ENCODE measurements around the gene ASTN2.

The ASTN2 gene

GRCh38 chr9:117278020-117278419 is 136.8 kb downstream of the ASTN2 start:
- no peak for TF ChIP-seq CTCF (IDR thresholded peaks at IDR 0.05; ENCODE audit: extremely low read depth, insufficient read depth, missing control alignments)
- in situ Hi-C loops (cut with MboI; ENCODE audit: low pct_unique_long_range_greater_than_20kb, low sequenced_read_pairs, unreplicated experiment), result no loop called here
- no peak for DNase-seq (ENCODE audit: low spot score)

DNA sequence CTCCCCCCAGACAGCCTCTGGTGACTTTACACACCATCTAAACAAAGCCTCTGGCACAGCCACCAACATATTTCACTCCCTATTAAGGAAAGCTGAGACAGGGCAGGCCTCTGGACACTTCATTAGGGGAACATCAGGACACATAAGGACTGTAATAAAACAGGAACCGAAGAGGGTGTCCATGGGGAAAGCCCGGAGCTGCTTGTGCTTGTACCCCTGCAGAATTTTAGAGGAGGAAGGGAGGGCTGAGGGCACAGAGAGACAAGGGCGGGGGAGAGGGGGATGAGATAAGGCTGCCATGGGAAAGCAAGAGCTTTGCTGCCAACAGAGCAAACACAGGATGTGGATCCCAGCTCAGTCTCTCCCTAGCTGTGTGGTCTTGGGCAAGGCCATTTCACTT is 138.4 kb downstream of the ASTN2 start:
- in situ Hi-C loops (cut with MboI; ENCODE audit: low pct_unique_long_range_greater_than_20kb, low sequenced_read_pairs, unreplicated experiment), result no loop called here
- DNase-seq (ENCODE audit: low spot score), result no peak
- TF ChIP-seq CTCF (IDR thresholded peaks at IDR 0.05; ENCODE audit: extremely low read depth, insufficient read depth, missing control alignments), result no peak

- no peak for DNase-seq (ENCODE audit: low spot score)
- in situ Hi-C loops (cut with MboI; ENCODE audit: low pct_unique_long_range_greater_than_20kb, low sequenced_read_pairs, unreplicated experiment), result no loop called here
- TF ChIP-seq CTCF (IDR thresholded peaks at IDR 0.05; ENCODE audit: extremely low read depth, insufficient read depth, missing control alignments), result no peak
These were observed 141.2 kb downstream of the ASTN2 start for GRCh38 chr9:117273612-117274011.

DNA sequence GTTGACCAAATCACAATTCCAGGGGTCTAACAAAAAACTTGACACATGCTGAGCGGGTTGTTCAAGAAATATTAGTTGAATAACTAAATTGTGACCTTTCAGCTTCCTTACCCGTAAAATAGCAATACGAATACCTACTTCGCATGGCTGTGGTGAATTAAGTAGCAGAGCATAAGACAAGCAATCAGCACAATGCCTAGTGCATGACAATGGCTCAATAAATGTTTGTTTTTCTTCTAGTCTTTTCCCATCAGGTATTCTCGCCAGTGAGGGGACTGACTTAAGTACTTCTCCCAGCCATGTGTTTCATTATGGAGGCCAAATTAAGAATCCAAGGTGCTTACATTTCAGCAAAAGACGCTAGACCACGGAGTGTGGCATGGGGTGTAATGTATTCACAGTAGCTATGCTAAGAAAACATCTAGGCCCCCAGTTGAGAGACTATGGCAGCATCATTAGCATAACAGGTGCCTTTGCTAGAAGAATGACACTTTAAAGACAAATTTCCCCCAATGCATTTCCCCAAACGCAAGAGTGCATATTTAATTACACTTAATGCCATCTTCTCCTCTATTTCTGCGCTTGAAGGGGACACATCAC is 145.9 kb downstream of the ASTN2 start:
- in situ Hi-C loops (cut with MboI; ENCODE audit: low pct_unique_long_range_greater_than_20kb, low sequenced_read_pairs, unreplicated experiment), result no loop called here
- no peak for TF ChIP-seq CTCF (IDR thresholded peaks at IDR 0.05; ENCODE audit: extremely low read depth, insufficient read depth, missing control alignments)
- DNase-seq (ENCODE audit: low spot score), result no peak

DNA sequence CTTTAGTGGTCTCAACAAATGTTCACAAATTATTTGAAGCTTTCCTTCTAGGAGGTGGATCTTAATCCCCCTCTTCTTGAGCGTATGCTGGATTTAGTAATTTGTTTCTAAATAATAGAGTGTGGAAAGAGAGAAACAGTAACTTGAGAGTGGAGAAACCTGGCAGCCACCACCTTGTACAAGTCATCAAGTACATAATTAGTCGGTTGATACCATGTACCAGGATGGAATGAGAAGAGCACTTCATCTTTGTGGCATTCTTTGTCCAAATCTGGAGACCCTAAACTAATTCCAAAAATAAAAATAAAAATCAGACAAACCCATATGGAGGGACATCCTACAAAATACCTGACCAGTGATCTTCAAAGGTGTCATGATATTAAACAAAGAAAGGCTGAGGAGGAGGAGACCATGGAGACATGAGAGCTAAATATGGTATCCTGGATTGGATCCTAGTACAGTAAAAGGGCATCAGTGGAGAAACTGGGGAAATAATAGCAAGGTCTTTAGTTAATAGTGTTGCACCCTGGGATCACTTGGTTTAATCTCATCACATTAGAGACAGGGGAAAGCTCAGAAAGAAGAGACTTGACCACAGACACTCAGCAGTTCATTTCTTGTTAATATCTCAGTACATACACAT is 147.9 kb downstream of the ASTN2 start:
- DNase-seq (ENCODE audit: low spot score), result no peak
- in situ Hi-C loops (cut with MboI; ENCODE audit: low pct_unique_long_range_greater_than_20kb, low sequenced_read_pairs, unreplicated experiment), result no loop called here

GRCh38 chr9:117265253-117265652 is 149.6 kb downstream of the ASTN2 start:
- TF ChIP-seq CTCF (IDR thresholded peaks at IDR 0.05; ENCODE audit: extremely low read depth, insufficient read depth, missing control alignments), result no peak
- in situ Hi-C loops (cut with MboI; ENCODE audit: low pct_unique_long_range_greater_than_20kb, low sequenced_read_pairs, unreplicated experiment), result no loop called here
- no peak for DNase-seq (ENCODE audit: low spot score)

More for the DNA sequence above, 147.9 kb downstream of the ASTN2 start:
- TF ChIP-seq CTCF (IDR thresholded peaks at IDR 0.05; ENCODE audit: extremely low read depth, insufficient read depth, missing control alignments), result no peak

Measured in GM13977 (cell line).